Measurements from ENCODE around the gene TBC1D5.

The TBC1D5 gene

GRCh38 chr3:17258823-17259436 lies 483.5 kb downstream of the TBC1D5 start:
- peak; percentile 45 for DNase-seq (ENCODE audit: low read depth, low spot score)
- no peak overlapping the region for H3K4me3 ChIP-seq (ENCODE audit: low read depth, low read length)
- peak; percentile 57 for TF ChIP-seq CTCF (IDR thresholded peaks at IDR 0.05; ENCODE audit: low read depth, low read length)
- in situ Hi-C loops (cut with HindIII; ENCODE audit: low sequenced_read_pairs), result no loop called here

GRCh38 chr3:17257269-17257668 lies 485.2 kb downstream of the TBC1D5 start:
- no peak for TF ChIP-seq CTCF (IDR thresholded peaks at IDR 0.05; ENCODE audit: low read depth, low read length)
- no peak for DNase-seq (ENCODE audit: low read depth, low spot score)
- no peak overlapping the region for H3K4me3 ChIP-seq (ENCODE audit: low read depth, low read length)
- in situ Hi-C loops (cut with HindIII; ENCODE audit: low sequenced_read_pairs), result no loop called here

GRCh38 chr3:17243621-17244020 lies 498.8 kb downstream of the TBC1D5 start:
- TF ChIP-seq CTCF (IDR thresholded peaks at IDR 0.05; ENCODE audit: low read depth, low read length), result no peak

GRCh38 chr3:17239417-17239816 lies 503.0 kb downstream of the TBC1D5 start:
- no peak for TF ChIP-seq CTCF (IDR thresholded peaks at IDR 0.05; ENCODE audit: low read depth, low read length)
- H3K4me3 ChIP-seq (ENCODE audit: low read depth, low read length), result no peak overlapping the region
- in situ Hi-C loops (cut with HindIII; ENCODE audit: low sequenced_read_pairs), result no loop called here
- DNase-seq (ENCODE audit: low read depth, low spot score), result no peak

More at GRCh38 chr3:17243621-17244020, 498.8 kb downstream of the TBC1D5 start:
- in situ Hi-C loops (cut with HindIII; ENCODE audit: low sequenced_read_pairs), result no loop called here
- no peak overlapping the region for H3K4me3 ChIP-seq (ENCODE audit: low read depth, low read length)
- DNase-seq (ENCODE audit: low read depth, low spot score), result no peak

- in situ Hi-C loops (cut with HindIII; ENCODE audit: low sequenced_read_pairs), result no loop called here
- no peak for TF ChIP-seq CTCF (IDR thresholded peaks at IDR 0.05; ENCODE audit: low read depth, low read length)
- DNase-seq (ENCODE audit: low read depth, low spot score), result no peak
- no peak overlapping the region for H3K4me3 ChIP-seq (ENCODE audit: low read depth, low read length)
Measured at GRCh38 chr3:17238023-17238422, 504.4 kb downstream of the TBC1D5 start.

- no peak for DNase-seq (ENCODE audit: low read depth, low spot score)
- in situ Hi-C loops (cut with HindIII; ENCODE audit: low sequenced_read_pairs), result no loop called here
- TF ChIP-seq CTCF (IDR thresholded peaks at IDR 0.05; ENCODE audit: low read depth, low read length), result no peak
Measured at GRCh38 chr3:17235310-17235709, 507.1 kb downstream of the TBC1D5 start.

More at GRCh38 chr3:17235310-17235709, 507.1 kb downstream of the TBC1D5 start:
- no peak overlapping the region for H3K4me3 ChIP-seq (ENCODE audit: low read depth, low read length)
